CD4-positive, alpha-beta T cell treated with Interleukin-15 for 1 hour (primary cell): ENCODE data around the gene ANKRD22.
"Not testable (repeated sequence)": the region's sequence is repeated elsewhere in the genome, so short reads cannot be mapped to it uniquely, and the experiment has no call there.

ENCODE experiments used
- DNase-seq: peaks from one replicate; pipeline ENCODE4 v3.0.0-alpha.2; 2020

ANKRD22 gene

DNA sequence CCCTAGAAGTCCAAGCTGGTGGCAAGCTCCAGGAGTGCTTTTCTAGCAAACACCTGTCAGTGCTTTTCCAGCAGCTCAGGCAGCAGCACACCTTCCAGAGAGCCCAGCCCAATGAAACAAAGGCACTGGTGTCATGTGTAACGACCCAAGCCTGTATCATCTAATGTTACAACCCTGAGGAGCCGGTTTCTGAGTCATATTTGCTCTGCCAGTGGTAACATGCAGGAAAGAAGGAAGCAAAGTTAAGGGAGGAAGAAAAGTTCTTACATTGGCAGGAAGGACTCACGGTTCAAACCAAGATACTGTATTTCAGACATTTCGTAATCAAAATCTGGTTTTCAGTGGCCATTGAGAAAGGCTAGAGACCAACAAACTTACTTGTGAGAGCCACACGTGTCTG, at the start of gene ANKRD22:
Gene ANKRD22, minus strand, starts transcription at position 139 of the 400 bp plus-strand sequence. CDS start 237 bp downstream, outside the sequence.
- DNase-seq: peak; percentile 37

- no peak for DNase-seq
Measured at GRCh38 chr10:88899886-88900285, 48.2 kb upstream of the ANKRD22 start.

DNA sequence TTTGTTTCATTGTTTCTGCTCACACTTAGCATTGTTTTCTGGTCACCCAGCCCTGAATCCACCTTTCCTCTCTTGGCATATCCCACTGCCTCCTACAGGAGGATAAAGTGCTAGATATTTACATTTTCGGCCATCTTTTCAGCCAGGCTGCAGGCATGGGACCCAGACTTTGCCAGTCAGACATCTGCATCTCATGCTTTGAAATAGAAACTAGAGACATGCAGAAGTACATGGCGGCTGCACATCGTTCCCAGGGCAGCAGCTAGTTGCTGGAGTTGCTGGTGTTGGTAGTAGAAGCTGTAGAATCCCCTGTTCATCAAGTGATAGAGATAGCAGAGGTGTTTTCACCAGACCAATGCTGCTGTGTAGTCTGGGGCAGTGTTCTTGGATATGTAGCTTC, 47.1 kb upstream of the ANKRD22 start:
- no peak for DNase-seq

DNA sequence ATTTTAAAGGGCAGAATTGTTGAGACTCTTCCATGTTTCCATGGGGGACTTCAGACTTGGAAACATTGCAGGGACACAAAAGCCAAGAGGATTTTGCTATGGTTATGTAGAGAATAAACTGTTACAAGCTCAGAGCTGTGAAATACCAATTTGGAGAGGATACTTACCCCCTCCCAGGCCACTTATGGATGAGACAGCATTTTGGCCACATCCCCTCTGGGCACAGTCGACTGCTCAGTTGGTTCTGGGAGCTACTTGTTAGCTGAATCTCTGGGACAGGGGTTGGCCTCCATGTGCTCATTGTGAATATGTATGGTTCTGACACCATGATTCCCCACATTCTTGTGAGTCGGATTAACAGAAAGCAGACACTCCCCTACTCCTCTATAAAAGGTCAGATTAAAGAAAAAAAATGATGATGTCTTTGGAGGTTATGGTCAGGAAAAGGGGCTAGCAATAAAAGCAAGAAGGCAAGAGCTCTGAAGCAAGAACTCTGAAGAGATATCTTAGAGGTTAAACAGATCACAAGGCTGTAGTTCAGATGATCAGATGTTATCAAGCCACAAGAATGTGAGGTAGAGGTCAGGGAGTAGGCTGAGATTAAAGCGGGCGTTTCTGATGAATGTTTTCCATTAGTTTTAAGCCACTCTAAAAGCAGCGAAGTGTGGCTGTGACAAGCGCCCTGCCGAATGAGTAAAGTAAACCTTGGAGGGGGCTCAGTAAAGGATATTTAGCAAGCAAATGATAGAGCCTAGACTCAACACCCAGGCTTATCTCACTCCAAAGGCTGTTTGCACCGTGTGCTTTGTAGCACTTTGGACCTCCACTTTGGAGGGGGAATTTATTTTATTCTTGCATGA, 45.6 kb upstream of the ANKRD22 start:
- DNase-seq: no peak

DNA sequence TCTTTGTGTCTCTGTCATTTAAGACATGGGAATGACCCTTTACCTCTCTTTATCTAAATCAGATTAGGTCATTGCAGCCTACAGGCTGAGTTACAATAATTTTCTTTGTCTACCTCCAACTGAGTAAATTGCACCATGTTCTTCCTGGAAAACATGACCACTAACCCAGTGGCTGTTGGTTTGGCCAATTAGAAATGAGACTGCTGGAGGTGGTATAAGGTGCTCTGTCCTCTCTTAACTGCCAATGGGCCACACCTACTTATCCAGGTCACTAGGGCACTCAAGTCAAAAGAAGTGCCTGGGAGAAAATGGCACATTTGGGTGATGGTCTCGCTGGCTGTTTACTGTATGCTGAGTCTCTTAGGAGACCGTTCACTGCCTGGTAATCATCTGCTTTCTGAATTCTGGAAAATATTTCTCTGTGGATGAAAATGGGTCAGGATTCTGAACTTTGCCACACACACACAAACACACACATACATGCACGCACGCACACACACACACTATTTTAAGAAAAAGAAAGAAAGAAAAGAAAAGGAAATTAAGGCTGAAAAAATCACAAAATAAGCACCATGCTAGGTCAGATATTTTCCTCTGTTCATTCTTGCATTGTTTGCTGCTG, 44.8 kb upstream of the ANKRD22 start:
- no peak for DNase-seq

DNA sequence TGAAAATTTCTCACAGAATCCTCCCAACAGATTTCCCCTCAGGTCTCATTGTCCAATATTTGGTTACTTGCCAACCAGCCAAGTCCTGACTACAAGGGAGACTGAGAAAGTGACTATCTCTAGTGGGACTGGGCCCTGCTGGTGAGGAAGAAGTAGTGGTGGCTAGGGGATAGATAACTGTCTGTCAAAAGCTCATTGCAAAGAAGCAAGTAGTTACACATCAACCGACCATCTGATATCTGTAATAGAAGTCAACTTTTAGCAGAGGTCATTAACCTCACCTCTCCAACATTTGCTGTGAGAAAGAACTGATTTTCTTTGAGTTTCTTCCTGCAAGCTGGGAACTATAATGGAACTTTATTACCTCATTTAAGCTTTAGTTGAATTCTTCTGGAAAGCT, 43.6 kb upstream of the ANKRD22 start:
- DNase-seq: no peak

DNA sequence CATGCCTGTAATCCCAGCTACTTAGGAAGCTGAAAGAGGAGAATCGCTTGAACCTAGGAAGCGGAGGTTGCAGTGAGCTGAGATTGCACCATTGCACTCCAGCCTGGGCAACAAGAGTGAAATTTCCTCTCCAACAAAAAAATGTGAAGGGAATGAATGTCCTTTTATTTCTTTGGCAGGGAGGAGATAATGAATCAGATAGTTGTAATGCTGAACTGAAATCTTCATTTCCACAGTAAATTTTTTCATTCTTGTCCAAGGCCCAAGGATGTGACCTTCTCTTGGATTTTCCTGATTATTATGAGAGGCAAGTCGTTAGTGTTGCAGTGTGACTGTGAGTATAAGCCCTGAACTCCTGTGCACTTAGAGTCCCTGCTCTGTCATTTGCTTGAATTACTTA, 42.0 kb upstream of the ANKRD22 start:
- no peak for DNase-seq

GRCh38 chr10:88892222-88892967, 40.8 kb upstream of the ANKRD22 start:
- DNase-seq: no peak

DNA sequence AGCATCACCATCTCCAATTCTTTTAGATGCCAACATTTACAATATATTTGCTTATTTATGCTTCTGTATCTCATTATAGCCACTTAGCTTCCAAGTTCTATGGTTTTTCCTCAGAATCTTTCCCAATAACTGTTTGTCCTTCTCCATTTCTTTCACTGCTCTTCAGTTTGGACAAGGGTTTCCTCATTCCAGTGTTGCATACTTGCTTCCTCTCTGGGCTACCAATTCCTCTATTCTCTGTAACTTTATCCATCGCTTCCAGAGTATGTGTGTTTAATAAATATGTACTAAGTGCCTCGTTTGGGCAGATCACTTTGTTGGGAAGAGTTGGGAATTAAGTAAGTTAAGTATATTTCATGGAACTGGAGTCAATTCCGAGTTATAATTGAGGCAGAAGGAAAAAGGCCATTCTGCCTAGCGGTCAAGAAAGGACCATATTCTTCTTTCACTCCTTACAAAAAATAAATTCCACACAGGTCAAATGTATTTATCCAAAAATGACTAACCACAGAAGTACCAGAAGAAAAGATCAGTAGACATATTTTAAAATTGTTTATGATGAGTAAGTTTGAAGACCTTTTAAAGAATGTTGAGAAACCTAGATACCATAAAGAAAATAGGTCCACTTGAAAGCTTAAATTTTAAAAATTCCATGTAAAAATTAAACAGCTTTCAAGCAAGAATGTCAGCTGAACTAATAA, 39.2 kb upstream of the ANKRD22 start:
- DNase-seq: no peak

DNA sequence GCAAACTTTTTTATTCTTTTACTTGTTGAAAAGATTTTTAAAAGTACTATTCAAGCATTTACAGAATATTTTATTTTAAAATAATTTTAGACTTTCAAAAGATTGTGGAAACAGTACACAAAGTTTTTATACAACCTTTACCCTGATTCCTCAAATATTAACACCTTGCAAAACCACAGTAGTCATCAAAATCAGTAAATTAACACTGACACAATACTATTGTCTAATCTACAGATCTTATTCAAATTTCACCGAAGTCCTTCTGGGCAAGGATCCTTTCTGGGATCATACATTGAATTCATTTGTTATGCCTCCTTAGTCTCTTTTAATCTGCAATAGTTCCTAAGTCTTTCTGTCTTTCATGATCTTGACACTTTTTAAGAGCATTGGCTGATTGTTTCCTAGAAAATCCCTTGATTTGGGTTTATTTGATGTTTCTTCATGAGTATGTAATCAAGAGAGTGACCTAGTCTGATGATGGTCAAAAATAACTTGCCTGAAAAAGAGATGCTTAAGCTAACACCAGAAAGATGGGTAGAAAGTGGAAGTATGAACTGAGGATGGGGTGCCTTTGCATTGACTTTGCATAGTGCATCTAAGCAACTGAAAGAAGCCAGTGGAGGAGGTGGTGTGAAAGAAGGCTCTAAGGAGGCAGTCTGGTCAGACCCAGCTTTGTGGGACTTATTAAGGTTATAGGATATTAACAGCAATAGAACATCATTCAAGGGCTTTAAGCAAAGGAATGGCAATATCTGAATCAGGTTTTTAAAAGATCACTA, 38.1 kb upstream of the ANKRD22 start:
- DNase-seq: no peak

- DNase-seq: no peak
Measured at GRCh38 chr10:88888810-88889445, 37.3 kb upstream of the ANKRD22 start.

DNA sequence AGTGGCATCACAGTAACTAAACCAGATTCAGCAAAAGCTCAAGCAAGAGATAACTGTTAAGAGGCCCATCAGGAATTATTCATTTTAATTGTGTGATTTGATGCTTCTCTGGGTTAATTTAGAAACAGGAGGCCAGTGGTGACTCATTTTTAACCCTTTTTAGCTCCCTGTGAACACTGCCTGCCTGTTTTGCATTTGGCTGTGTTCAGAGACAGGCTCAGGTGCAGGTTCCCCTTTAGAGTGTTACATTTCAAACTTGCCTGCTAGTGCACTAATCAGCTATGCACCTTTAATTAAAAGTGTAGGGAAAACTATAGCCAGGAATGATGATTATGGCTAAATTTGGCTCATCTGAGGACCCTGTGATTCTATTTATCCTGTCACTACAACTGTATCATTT, 34.9 kb upstream of the ANKRD22 start:
- no peak for DNase-seq

- no peak for DNase-seq
Measured at GRCh38 chr10:88883448-88883809, 31.8 kb upstream of the ANKRD22 start.

DNA sequence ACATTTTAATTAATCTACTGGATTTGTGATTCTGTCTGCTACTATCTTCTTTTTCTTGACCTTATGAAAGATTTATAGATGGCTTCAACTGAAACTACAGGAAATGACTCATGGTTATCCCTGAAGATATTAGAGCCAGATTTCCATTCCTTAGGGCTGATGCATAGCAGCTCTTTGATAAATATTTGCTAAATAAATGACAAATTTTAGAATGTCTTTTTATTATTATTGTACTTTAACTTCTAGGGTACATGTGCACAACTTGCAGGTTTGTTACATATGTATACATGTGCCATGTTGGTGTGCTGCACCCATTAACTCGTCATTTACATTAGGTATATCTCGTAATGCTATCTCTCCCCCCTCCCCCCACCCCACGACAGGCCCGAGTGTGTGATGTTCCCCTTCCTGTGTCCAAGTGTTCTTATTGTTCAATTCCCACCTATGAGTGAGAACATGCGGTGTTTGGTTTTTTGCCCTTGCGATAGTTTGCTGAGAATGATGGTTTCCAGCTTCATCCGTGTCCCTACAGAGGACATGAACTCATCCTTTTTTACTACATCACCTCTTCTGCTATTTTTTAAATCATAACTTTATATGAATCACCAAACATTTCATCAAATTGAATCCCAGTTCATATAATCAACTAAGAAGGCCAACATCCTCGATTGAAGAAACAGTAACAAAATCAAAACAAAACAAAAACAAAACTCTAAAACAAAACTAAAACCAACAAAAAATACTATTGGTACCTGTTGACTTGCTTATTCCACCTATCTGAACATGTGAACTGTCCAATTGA, 31.2 kb upstream of the ANKRD22 start:
- not testable (repeated sequence) for DNase-seq

DNA sequence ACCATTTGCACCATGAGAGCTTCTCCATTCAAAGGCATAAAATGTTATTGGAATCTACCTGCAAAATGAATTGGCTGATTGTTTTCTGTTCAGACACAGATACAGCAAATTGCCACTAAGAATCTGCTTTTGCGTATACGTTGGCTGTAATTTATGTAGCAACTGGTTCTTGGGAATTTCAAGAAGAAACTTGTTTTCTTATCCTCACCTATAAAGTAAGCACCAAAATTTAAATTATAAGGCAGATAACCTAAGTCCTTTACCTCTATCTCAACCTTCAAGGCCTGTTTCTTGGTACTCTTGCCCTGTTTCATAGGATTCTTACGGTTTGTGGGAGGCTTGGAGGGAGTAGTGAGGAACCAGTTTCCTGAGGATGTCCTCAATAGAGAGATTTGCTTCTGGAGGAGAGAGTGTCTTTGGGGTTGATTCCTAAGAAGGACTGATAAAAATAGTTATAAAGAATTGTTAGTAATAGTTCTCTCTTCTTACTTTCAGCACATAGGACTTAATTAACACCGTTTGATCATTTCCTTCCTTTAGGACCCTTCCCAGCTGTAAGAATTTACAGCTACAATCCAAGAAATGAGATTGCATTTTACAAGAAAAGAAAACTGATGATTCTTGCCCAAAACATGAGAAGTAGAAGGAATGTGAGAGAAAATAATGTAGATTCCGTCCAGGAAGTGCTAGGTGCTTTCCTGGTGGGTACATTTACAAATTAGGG, 30.4 kb upstream of the ANKRD22 start:
- DNase-seq: no peak

- DNase-seq: no peak
Measured at GRCh38 chr10:88881320-88881719, 29.7 kb upstream of the ANKRD22 start.

DNA sequence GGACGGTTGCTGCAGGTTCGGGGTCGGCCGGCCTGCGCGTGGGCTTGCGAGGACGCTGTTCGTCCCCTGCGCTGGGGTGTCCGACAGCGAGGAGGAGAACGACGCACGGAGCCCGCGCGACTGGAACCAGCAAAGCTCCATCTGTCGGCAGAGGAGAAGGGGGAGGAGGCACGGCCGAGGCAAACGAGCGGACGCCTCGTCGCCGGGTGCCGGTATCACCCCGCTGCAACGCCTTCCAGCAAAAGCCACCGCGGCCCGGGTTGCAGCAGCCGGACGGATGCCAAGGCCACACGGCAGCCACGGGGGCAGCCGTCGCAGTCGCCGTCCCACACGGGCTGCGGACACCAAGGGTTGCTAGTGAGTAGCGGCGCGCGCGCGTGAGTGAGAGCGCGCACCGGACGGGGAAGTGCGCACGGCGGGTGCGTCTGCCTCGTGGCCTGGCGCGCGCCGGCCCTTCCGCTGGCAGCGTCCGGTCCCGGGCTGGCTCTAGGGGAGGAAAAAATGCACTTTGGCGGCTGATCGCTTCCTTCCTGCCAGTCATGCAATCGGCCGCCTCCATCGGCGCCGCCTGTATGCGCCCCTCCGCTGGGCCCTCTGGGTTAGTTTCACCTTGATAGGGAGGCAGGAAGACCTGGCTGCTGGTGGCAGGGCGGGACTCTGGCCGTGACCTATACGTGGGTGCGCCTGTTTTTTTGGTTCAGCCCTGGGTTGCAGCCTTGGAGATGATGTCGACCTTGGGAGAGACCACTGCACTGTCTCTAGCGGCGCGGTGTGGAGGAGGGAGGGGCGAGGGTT, 28.8 kb upstream of the ANKRD22 start:
- DNase-seq: peak; percentile 66

- peak; percentile 57 for DNase-seq
Measured at GRCh38 chr10:88879534-88880281, 28.1 kb upstream of the ANKRD22 start, which contains the start of gene STAMBPL1. Gene STAMBPL1 (plus strand): TSS chr10:88880245. CDS start chr10:88901709, 21,464 bp downstream.
